Stimulated activated CD8-positive, alpha-beta memory T cell treated with anti-CD3 and anti-CD28 coated beads, Interleukin-7, amount 100 ng/mL, for 4 hours (primary cell): ENCODE measurements around the gene RANGRF.

Experiments
- DNase-seq, 2 donors: peaks; one replicate each; pipeline ENCODE4 v3.0.0-alpha.2; 2020; ENCODE audit warnings: low read depth in 2 of 2

The RANGRF gene

GRCh38 chr17:8274816-8275215, 13.7 kb upstream of the RANGRF start:
- DNase-seq: no peak

GRCh38 chr17:8275421-8276290, 12.8 kb upstream of the RANGRF start:
- no peak for DNase-seq

- no peak for DNase-seq
Measured at GRCh38 chr17:8277317-8277716, 11.2 kb upstream of the RANGRF start.

GRCh38 chr17:8282345-8282744, 6.1 kb upstream of the RANGRF start:
- no peak for DNase-seq

GRCh38 chr17:8283356-8283755, 5.1 kb upstream of the RANGRF start:
- no peak for DNase-seq

GRCh38 chr17:8284126-8284525, 4.3 kb upstream of the RANGRF start:
- DNase-seq: no peak

- DNase-seq: no peak
Measured at GRCh38 chr17:8285270-8286181, 2.9 kb upstream of the RANGRF start.

GRCh38 chr17:8287651-8288335, 677 bp upstream of the RANGRF start:
- no peak for DNase-seq

- DNase-seq: peak in 1 of 2 donors; percentile 51
Measured at GRCh38 chr17:8289103-8289397, 580 bp downstream of the RANGRF start.

- no peak for DNase-seq
Measured at GRCh38 chr17:8290043-8290442, 1.6 kb downstream of the RANGRF start.

DNA sequence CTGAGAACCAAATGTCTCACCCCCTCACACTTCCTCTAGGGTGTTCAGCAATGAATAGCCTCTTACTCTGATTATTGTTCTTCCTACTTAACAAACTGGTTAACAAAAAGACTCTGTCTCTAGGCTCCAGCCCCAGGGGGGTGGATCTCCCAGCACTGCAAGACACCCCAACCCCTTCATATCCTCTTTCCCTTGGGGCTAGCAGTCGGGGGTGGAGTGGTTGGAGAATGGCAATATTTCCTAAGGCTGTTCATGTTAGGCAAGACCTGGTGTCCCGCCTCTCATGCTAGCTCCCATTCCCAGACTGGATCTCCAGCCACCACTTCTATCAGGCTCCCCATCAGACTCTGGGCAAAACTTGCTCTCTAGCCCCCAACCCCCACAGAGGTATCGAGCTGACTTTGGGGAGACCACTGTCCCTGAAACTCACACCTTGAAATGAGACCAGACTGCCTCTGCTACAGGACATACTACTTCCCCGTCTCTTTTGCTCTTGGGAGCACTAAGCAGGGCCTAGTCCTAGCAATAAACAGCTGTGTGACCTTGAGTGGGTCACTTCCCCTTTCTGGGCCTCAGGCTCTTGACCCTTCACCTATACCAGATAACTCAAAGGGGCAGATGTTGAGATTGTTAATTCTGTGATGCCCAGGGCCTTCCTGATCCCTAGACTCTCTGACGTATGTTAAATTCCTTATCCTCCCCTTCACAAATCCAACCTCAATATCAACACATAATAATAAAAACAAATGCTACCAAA, 4.3 kb downstream of the RANGRF start:
- no peak for DNase-seq

DNA sequence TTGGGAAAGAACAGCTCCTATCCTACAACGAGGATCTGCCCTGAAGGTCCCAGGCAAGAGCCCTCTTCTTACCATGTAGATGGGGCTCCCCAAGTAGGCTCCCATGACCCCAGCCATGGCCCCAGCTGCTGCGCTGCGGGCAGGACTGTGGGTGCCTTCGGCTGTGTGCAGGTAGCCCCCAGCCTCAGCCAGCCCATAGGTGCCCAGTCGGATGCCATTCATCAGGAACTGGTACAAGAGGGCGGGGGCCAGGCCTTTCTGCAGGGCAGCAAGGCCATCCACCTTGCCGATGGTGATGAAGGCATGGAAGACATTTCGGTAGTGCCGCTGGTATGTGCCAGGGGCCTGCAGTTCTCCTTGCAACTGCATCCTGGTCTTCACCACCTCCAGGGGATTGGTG, 5.9 kb downstream of the RANGRF start:
- no peak for DNase-seq

GRCh38 chr17:8294814-8295316, 6.4 kb downstream of the RANGRF start:
- DNase-seq: no peak

DNA sequence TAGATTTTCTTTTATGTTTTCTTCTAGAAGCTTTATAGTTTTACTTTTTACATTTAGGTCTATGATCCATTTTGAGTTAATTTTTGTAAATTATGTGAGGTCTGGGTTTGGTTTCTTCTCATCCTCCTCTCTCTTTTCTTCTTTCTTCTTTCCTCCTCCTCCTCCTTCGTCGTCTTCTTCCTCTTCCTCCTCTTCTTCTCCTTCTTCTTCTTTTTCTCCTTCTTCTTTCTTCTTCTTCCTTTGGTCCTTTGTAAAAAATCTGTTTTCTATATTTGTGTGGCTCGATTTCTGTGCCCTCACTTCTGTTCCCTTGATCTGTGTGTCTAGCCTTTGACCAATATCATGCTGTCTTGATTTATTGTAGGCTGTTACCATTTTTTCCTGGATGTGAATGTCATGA, 11.8 kb downstream of the RANGRF start:
- DNase-seq: no peak

DNA sequence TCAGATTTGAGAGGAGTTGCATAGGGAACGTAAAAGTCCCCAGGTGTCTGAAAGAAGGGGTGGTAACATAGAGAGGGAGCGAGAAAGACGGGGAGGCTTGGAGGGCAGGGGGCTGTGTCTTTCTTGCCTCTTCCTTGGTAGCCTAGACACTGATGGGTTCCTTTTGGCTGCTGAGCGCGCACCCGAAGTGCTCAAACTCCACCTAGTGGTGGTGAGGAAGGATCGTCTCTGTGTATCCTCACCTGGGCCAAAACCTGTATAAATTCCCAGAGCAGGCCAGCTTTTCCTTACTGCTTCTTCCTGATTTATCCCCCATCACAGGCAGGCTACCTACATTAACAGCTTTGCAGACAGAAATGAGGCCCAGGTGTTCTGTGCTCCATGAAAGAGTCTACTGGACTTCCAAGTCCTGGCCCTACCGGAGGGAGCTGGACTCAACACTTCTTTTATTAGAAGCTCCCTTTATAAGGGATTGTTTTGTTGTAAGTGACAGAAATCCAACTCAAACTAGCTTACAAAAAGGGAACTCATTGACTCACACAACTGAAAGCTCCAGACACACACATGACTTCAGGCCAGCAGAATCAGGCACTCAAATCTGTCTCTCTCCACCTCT, 12.3 kb downstream of the RANGRF start:
- peak; percentile 40 to 44 for DNase-seq

DNA sequence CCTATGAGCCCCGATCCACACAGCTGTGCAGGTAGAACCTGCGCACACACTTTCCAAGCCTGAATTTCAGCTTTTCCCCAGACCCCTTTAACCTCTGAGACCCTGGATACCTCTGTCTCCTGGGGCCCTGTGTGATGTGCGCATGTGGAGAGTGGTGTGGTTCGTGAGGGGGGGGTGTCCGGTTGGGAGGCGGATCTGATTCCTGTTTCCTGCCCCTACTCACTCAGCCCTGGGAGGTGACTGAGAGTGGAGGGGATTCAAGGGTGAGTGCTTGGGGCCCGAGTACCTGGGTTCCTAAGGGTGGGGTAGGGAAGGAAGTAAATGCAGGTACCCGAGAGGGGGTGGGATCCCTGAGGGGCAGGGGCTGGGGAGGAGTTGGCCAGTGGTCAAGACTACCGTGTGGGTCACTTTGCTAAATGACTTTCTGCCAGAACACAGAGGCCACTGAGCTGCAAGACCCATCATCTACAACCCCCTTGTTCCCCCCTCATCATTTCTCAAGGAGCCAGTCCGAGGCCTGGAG, 22.2 kb downstream of the RANGRF start:
- no peak for DNase-seq

GRCh38 chr17:8311131-8311790, 22.8 kb downstream of the RANGRF start:
- no peak for DNase-seq

GRCh38 chr17:8312251-8312650, 23.8 kb downstream of the RANGRF start:
- no peak for DNase-seq

- no peak for DNase-seq
Measured at GRCh38 chr17:8312726-8313600, 24.5 kb downstream of the RANGRF start.
